HG03558 (cell line): ENCODE results near the gene MYL7.

Experiments used
- ATAC-seq: cut with Tn5 transposase; IDR thresholded peaks from one replicate; pipeline ENCODE4 v1.9.1; 2021; ENCODE audit warnings: moderate number of reproducible peaks; ENCODE audit not compliant: unreplicated experiment; ENCODE audit errors: extremely low read depth

Gene MYL7

DNA sequence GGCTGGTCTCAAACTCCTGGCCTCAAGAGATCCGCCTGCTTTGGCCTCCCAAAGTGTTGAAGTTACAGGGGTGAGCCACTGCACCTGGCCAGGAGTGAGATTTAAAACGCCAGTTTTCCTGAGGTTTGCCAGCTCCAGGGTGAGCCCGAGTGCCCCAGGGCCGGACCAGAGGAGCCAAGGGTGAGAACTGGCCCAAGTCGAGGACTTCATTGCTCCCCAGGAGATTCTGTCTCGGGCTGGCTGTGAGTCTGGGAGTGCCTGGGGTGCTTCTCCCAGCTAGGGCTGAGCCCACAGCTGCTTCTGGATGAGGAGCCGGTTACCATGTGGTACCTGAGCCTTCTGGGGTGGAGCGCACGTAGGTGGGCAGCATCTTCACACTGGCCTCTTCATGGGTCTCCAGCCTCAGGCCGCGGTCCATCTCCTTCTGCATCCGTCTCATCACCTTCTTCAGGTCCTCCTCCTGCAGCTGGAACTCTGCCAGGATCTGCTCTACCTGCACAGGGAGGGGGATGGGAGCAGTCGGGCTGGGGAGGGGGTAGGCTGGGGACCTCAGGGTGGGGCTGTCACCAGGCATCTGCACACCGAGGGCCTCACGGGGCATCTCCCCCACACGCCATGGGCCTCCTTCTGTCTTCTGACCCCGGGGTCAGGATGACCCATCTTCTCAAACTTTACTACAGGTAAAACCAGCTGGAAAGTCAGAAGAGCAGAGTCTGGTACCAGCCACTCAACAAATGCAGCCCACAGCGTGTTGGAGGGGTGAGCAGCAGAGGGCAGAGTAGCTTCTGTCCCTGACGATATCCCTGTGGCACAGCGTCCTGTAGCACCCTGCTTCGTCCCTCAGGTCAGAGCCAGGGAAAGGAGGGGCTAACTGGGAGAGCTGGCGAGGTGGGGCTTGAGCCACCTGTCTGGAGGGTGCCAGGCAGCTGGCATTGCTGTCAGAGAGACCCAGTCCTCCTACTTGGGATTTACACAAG lies 12.1 kb upstream of the MYL7 start:
- ATAC-seq = no peak

GRCh38 chr7:44151956-44152355 lies 10.8 kb upstream of the MYL7 start:
- ATAC-seq = no peak

- ATAC-seq = no peak
Measured at GRCh38 chr7:44150966-44151941, 10.1 kb upstream of the MYL7 start.

DNA sequence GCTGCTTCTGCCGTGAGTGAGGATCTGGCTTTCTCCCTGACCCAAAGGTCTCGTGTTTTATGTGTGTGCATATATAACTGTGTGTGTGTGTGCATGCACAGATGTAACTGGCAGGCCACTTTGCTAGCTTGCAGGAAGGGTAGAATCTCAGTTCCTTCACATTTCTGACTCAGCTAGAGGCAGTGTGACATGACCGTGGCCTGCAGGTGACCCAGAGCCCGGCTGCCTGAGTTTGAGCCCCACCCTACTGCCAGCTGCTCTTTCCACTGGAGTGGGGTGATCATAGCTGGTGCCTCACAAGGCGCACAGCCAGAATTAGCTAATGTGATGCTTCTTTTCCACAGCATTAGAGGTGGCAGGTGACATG lies 9.3 kb upstream of the MYL7 start:
- ATAC-seq = no peak

DNA sequence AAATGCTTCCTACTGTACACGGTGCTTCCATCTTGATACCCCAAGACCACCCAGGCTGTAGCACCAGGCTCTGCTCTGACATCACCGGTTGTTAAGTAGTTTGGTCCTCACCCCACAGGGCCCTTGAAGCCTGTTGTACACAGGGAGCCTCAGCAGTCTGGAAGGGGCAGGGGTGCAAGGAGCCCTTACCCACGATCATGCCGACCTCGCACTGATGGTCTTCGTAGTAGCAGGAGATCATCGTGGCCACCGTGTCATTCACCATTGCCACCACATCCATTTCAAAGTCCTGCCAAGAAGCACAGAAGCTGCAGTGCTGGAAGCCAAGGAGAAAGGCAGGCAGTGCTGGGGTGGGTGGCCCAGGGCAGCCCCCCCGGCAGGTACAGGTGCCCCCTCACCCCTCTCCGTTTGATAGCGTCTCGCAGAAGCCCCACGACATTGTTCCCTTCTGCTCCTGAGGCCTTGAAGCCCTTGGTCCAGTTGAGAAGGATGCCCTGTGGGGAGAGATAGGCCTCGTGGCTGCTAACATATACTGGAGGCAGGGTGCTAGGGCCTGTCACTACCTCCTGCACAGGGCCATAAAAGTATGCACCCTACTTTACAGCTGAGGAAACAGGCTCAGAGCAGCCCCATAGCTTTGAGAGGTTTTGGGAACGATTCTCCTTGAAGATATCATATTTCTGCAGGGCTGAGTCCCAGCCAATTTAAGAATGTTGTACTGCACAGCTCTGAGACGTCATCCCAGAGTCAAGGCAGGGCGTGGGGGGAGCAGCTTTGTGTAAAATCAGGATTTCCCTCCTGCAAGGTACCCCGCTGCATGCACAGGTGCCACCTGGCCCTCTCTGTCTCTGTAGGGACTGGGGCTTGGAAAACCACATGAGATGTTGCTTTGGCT lies 8.7 kb upstream of the MYL7 start:
- no peak for ATAC-seq

GRCh38 chr7:44148961-44149536 lies 7.9 kb upstream of the MYL7 start:
- no peak for ATAC-seq

- no peak for ATAC-seq
Measured at GRCh38 chr7:44148166-44148565, 7.0 kb upstream of the MYL7 start.

DNA sequence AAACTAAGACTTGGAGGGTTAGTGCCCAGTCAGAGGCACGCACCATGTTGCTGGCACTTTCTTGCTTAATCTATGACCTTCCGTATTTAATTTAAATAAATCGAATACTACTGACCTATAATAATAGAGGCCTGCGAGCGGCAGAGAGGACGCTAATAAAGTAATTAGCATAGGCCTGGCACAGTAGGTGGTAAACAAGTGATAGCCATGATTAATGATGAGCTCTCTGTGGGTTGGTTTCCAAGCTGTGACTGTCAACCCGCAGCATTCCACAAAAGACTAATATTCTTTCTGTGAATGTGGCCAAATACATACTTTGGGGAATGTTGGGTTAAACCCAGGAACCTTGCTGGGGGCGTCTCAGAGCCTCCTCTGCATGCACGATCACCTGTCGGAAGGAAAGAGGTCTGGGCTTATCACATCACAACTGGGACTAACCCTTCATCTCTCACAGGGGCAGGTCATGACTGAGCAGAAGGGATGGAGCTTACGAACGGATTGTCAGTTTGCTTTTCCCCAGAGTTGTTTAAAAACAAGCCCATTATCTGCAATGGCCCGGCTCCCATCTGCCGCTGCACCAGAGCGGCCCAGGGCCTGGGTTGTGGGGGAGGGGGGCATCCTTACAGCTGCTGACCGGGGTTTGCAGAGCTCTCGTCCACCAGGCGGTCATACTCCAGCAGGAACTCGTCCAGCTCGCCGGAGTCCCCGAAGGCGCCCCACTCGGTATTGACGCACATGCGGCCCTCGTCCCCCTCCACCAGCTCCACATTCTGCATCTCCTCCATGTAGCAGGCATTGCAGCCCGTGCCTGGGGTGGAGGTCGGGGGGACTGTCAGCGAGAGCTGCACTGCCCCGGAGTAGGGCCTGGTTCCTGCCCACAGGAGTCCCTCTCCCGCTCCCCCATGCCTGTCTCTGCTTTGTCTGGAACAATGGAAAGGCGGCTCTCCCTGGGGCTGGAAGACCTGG lies 6.2 kb upstream of the MYL7 start:
- no peak for ATAC-seq

GRCh38 chr7:44145969-44146911 lies 5.1 kb upstream of the MYL7 start:
- no peak for ATAC-seq

DNA sequence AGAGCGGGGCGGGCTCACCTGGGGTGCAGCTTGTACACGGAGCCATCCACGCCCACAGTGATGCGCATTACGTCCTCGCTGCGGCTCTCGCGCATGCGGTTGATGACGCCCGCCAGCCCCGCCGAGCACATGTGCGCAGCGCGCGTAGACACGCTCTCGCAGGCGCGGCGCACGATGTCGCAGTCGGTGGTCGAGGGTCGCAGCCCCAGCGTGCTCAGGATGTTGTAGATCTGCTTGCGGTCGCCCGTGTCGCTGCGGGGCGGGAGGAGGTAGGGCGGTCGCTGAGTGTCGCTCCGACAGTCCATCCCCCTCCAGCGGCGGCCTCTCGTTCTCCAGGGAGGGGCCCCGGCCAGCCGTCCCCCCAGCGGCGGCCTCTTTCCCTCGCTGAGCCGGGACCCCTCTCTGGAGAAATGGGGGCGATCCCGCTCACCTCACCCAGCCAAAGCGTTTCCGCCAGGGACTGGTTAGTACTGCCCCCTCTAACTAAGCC lies 4.4 kb upstream of the MYL7 start:
- ATAC-seq = no peak

DNA sequence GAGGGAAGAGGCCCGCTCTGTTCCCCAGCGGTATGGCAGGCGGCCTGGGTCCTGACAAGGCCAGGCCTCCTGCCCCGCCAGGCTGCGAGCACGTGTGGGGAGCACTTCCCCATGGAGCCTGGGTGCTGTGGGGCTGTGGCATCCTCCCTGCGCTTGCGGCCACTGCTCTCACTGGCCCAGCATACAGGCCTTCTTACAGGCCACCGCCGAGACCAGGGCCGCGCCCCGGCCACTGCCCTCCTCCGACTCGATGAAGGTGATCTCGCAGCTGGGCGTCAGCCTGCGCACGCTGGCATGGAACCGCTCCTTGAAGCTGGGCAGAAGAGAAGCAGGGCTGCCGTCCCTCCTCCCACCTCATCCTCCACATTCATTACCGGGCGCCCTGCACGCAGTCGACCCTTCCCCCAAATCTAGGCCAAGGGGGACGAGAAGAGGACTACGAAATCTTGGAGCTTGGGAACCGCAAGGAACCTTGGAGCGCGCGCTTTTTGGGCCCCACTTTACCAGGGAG lies 3.9 kb upstream of the MYL7 start:
- ATAC-seq = no peak

- ATAC-seq = no peak
Measured at GRCh38 chr7:44144426-44144967, 3.4 kb upstream of the MYL7 start.

DNA sequence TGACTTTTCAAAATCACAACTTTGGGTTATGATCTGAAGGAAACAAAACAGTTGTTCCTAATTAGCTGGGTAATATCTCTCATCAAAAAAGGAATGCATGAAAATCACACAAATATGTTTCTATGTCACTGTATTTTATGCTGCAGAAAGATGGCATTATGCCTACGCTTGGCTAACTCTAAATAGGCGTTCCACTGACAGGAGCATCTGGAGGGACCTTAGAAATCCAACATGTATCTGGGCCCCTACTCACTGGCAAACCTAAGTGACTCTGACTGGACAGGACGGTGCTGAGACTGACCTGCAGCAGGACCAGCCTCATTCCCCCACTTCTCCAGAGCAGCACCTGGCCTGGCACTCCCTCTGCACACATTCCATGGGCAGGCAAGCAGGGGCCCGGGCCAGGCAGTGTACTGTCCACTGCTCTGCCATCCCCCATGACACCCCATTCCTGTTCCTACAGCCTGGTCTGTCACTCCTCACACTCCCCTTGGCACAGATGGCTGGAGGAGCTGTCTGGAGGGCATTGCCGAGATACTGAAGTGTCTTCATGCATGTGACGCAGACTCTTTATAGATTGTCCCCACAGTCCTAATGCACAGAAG lies 2.6 kb upstream of the MYL7 start:
- ATAC-seq = no peak

- no peak for ATAC-seq
Measured at GRCh38 chr7:44142028-44142427, 896 bp upstream of the MYL7 start.

GRCh38 chr7:44140341-44140740 lies 791 bp downstream of the MYL7 start:
- no peak for ATAC-seq

DNA sequence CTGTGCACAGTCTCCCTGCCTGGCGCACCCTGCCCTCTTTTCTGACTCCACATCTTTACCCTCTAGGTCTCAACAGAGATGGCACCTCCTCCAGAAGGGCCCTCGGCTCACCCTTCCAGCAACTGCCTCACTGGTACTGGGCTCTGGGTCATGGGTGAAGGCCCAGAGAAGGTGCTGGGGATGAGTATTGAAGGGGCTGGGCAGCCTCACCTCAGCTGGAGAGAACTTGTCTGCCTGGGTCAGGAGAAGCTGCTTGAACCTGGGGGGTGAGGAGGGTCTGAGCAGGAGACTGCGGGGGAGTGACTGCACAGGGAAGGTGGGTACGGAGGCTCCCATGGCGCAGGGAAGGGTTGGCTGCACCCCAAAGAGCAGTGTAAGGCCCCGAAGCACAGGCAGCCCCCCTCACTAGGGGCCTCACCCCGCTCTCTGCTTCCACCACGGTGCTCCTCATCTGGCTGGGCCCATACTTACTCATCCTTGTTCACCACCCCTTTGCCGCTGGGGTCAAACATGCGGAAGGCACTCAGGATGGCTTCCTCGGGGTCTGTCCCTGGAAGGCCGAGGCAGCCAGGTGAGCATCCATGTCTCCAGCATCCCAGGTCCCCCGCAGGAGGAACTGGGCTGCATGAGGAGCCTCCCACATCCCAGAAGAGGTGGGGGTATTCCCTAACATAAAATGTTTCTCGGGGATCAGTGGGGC lies 1.7 kb downstream of the MYL7 start:
- ATAC-seq = no peak
